Heart right ventricle (tissue), 16 donors: ENCODE results near the gene SPARCL1. TPM values are rescaled to one million over a fixed set of nuclear protein-coding genes. Genes with fewer than 3 reads are reported as not detected.
"Not testable (repeated sequence)": the region's sequence is repeated elsewhere in the genome, so short reads cannot be mapped to it uniquely, and the experiment has no call there.

ENCODE experiments used
- ATAC-seq, 8 donors: fragments of 200-7000 bp; cut with Tn5 transposase; one replicate each; pipeline ENCODE4 v1.9.1; 2020; ENCODE audit warnings: mild to moderate bottlenecking in 8 of 8, moderate library complexity in 8 of 8, moderate number of reproducible peaks in 1 of 8
- DNase-seq, 2 donors: peaks; one replicate each; pipeline ENCODE4 v3.0.0-alpha.2; 2020
- H3K27ac ChIP-seq, 10 donors: fragments of 200-600 bp; sonication (generic) in 2 of 10; one replicate each; pipeline versions ENCODE4 v1.5.0 to v1.8.0; 2020 to 2022; ENCODE audit warnings: mild to moderate bottlenecking in 3 of 10
- H3K27me3 ChIP-seq, 7 donors: fragments of 200-600 bp; one replicate each; pipeline ENCODE4 v1.8.0; 2021 to 2022; ENCODE audit warnings: mild to moderate bottlenecking in 2 of 7
- H3K36me3 ChIP-seq, 9 donors: fragments of 200-600 bp; sonication (generic) in 1 of 9; one replicate each; pipeline versions ENCODE4 v1.5.0 to v1.8.0; 2020 to 2022; ENCODE audit warnings: mild to moderate bottlenecking in 2 of 9
- H3K4me1 ChIP-seq, 9 donors: fragments of 200-600 bp; sonication (generic) in 1 of 9; one replicate each; pipeline versions ENCODE4 v1.5.0 to v1.8.0; 2020 to 2022; ENCODE audit warnings: mild to moderate bottlenecking in 4 of 9
- H3K4me3 ChIP-seq, 10 donors: fragments of 200-600 bp; sonication (generic) in 2 of 10; one replicate each; pipeline versions ENCODE4 v1.5.0 to v1.8.0; 2020 to 2022; ENCODE audit warnings: mild to moderate bottlenecking in 7 of 10, moderate library complexity in 2 of 10
- H3K9me3 ChIP-seq, 11 donors: fragments of 200-600 bp in 10 of 11; sonication (generic) in 2 of 11; one replicate each; pipeline versions ENCODE4 v1.5.0 to v1.8.0; 2013 to 2022; ENCODE audit warnings: mild to moderate bottlenecking in 2 of 11, control low read depth in 1 of 11, moderate library complexity in 1 of 11
- WGBS, 2 donors: extraction: QIAGEN DNeasy Blood & Tissue Kit; methylation state at CpG; one replicate each; pipeline ENCODE4 v1.1.7; 2013; ENCODE audit warnings: inconsistent platforms in 1 of 2; 5-methylcytosine and 5-hydroxymethylcytosine counted together
- intact Hi-C, 10 donors: fragments of 100-400 bp; cut with DNase I; formaldehyde crosslinking; loops; one replicate each; pipeline versions ENCODE4 v1.11.1 to v1.14.2; 2022
- polyA plus RNA-seq, 2 donors: library from polyadenylated mRNA; stranded (reverse); fragments of 200-250 nt; gene quantifications; one replicate each; pipeline ENCODE4 v1.2.3, GENCODE V29; 2013
- total RNA-seq, 10 donors: library from RNA; stranded (reverse); fragmentation: NEBNext Ultra II Directional in 3 of 10; extraction: Animal tissue kit (Norgen Biotek cat#: 25700) in 3 of 10; gene quantifications; one replicate each; pipeline versions ENCODE4 v1.2.1 to v1.2.4, GENCODE V29; 2021 to 2023
- TF ChIP-seq, protein P1 (sequence below), 9 donors: fragments of 200-600 bp; sonication (generic) in 2 of 9; IDR thresholded peaks; one replicate each; pipeline versions ENCODE4 v1.5.0 to v1.8.0; 2021 to 2022; ENCODE audit warnings: antibody characterized with exemption in 9 of 9, mild to moderate bottlenecking in 5 of 9, moderate library complexity in 1 of 9
- donor health status: Arrhythmogenic right ventricular cardiomyopathy.
- donor health status: ischemic (EF 13 %, LVEDD 7.1; RV severe dilation, severe dysfunction).
- donor health status: healthy with polysubstance abuse.
- donor health status: DM: no; HTN: yes; CAD: no.
- donor health status: DM: no; HTN: no; CAD: no.
- donor health status: ischemic (EF 25% LVEDD 6.9; RV normal size, moderate dysfunction).
- donor health status: ischemic (EF 25% LVEDD 5.7; RV mildly dilated, moderate dysfunction).
- donor health status: healthy.
- donor health status: DM: yes; HTN: yes; CAD: no.
- donor health status: Ischemic cardiomyopathy.
- donor health status: ischemic (EF 35%, LVEDD 5.7; RV mildly dilated, moderate dysfunction).
- donor health status: nonischemic (EF 11% LVEDD 7.7; RV severe dilation, severe dysfunction).
- donor health status: DM: yes; HTN: yes; CAD: no.
- donor health status: PGD.
- donor health status: ischemic (EF 29% LVEDD 5.4; RV normal size, mild dysfunction).
- donor health status: nonischemic (EF 23%, LVEDD 6.1; RV moderate dilation, normal function).

Gene SPARCL1
- total and polyA plus RNA-seq, 12 donors = 131 to 553 (median 232) TPM

DNA sequence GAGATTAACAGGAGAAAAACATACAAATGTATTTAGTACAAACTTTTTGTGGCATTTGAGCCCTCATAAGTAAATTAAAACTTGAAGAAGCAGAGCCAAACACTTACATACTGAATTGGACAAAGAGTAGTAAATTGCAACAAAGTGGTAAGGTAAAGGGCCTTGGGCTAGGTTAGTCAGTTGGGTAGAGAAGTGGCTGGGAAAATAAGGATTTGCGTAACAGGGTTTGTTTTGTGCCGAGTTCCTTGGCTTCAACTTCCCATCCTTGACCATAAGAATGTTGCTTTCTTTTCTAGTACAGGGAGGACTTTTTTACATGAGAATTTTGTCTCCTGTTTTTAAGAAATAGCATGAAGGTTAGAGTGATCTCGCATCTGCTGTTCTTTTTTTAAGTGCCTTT is 45.8 kb upstream of the SPARCL1 start:
- no peak overlapping the region for H3K27ac ChIP-seq
- H3K27me3 ChIP-seq = no peaks in the 10 kb centered on the region
- 82 to 92% methylated on average over 3 of the region's 3 CpGs for WGBS, 2 donors
- H3K36me3 ChIP-seq = no peaks in the 10 kb centered on the region
- H3K9me3 ChIP-seq = peaks cover 0 to 5% (median 0%) of the 10 kb centered on the region in 11 donors
- intact Hi-C loops = no loop called here
- ATAC-seq (no peak), DNase-seq (no peak)
- H3K4me3 ChIP-seq = no peak overlapping the region
- TF ChIP-seq, protein P1, sequence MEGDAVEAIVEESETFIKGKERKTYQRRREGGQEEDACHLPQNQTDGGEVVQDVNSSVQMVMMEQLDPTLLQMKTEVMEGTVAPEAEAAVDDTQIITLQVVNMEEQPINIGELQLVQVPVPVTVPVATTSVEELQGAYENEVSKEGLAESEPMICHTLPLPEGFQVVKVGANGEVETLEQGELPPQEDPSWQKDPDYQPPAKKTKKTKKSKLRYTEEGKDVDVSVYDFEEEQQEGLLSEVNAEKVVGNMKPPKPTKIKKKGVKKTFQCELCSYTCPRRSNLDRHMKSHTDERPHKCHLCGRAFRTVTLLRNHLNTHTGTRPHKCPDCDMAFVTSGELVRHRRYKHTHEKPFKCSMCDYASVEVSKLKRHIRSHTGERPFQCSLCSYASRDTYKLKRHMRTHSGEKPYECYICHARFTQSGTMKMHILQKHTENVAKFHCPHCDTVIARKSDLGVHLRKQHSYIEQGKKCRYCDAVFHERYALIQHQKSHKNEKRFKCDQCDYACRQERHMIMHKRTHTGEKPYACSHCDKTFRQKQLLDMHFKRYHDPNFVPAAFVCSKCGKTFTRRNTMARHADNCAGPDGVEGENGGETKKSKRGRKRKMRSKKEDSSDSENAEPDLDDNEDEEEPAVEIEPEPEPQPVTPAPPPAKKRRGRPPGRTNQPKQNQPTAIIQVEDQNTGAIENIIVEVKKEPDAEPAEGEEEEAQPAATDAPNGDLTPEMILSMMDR (IDR thresholded peaks at IDR 0.05) = no peak
- no peaks in the 10 kb centered on the region for H3K4me1 ChIP-seq

DNA sequence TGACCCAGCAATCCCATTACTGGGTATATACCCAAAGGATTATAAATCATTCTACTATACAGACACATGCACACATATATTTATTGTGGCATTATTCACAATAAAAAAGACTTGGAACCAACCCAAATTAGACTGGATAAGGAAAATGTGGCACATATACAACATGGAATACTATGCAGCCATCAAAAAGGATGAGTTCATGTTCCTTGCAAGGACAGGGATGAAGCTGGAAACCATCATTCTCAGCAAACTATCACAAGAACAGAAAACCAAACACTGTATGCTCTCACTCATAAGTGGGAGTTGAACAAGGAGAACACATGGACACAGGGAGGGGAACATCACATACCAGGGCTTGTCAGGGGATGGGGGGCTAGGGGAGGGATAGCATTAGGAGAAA is 45.2 kb upstream of the SPARCL1 start:
- not testable (repeated sequence) for H3K27ac ChIP-seq

DNA sequence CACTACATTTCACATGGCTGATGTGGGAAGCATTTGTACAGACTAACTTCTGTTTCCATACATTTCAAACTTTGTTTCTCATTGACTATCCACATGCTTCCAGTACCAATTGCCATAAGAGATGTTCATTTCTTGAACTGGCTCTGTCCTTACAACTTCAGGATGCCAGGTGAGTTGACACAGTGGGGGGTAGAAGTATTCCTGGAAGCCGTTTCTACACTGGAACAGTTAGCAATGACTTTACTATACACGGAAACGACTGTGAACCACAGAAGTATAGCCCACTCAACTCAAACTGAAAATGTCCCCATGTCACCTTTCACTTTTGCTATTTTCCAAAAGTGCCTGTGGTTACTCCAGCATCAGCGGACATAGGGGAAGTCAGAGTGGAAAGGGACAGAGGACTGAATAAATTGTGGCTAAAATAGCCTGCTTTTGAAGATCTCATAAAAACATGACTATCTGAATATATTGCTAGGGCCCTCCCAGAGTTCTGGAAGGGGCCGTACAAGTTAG is 41.2 kb upstream of the SPARCL1 start:
- Histone ChIP-seq H3K9me3 (peaks cover 0 to 5% (median 0%) of the 10 kb centered on the region in 11 donors), H3K27me3 (no peaks in the 10 kb centered on the region), H3K27ac (no peak overlapping the region), H3K36me3 (no peaks in the 10 kb centered on the region), H3K4me3 (no peak overlapping the region), H3K4me1 (no peaks in the 10 kb centered on the region)
- TF ChIP-seq, protein P1 (IDR thresholded peaks at IDR 0.05) = no peak
- intact Hi-C loops = no loop called here
- ATAC-seq (no peak), DNase-seq (no peak)
- 81 to 93% methylated on average over 5 of the region's 5 CpGs for WGBS, 2 donors

More for the DNA sequence above, 45.2 kb upstream of the SPARCL1 start:
- H3K4me1 ChIP-seq, H3K9me3 ChIP-seq, H3K27me3 ChIP-seq, H3K4me3 ChIP-seq, ATAC-seq, intact Hi-C loops, DNase-seq, H3K36me3 ChIP-seq: not testable (repeated sequence)

DNA sequence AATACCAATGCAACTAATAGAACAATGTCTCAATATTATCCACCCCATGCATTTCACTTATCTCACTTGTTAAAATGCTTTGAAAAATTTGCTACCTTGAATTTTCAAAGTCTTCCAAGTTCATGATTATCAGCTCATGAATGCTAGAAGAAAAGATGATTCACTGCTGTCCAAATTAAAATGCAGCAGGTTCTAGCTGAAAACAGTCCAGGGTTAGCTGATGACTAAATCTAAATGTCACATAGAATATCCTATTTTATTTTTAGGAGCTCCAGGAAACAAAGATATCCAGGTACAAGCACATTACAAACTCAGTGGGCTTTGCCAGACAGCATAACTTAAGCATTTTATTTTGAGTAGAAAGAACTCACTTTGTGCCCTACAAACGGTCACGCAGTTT is 38.0 kb upstream of the SPARCL1 start:
- 86 to 87% methylated on average over 2 of the region's 2 CpGs for WGBS, 2 donors
- no peaks in the 10 kb centered on the region for H3K36me3 ChIP-seq
- no peaks in the 10 kb centered on the region for H3K4me1 ChIP-seq
- no peaks in the 10 kb centered on the region for H3K27me3 ChIP-seq
- H3K27ac ChIP-seq = no peak overlapping the region
- no peak for ATAC-seq
- no peaks in the 10 kb centered on the region for H3K9me3 ChIP-seq
- intact Hi-C loops = no loop called here
- TF ChIP-seq, protein P1 (IDR thresholded peaks at IDR 0.05) = no peak
- no peak for DNase-seq
- no peak overlapping the region for H3K4me3 ChIP-seq

DNA sequence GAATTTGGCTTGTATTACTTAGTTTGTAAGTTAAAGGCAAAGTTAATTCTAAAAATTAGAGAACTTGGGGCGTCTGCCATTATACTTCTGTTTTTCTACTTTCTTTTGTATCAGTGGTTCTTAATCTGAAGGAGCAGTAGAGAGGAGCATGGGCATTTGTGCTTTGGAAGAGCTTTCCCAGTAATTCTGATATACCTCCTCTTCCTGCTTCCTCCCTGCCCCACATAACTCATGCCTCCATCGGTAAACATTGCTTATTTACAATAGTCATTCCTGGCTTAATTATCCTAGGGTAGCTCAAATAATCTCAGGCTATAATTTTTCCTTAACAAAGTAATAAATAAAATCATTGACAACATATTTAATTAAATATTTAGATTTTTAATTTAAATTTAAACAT is 37.1 kb upstream of the SPARCL1 start:
- Histone ChIP-seq H3K4me3 (no peak overlapping the region), H3K9me3 (no peaks in the 10 kb centered on the region), H3K4me1 (no peaks in the 10 kb centered on the region), H3K36me3 (no peaks in the 10 kb centered on the region), H3K27me3 (no peaks in the 10 kb centered on the region), H3K27ac (no peak overlapping the region)
- no peak for ATAC-seq
- TF ChIP-seq, protein P1 (IDR thresholded peaks at IDR 0.05) = no peak
- WGBS, 2 donors = 62 to 65% methylated on average over 2 of the region's 2 CpGs
- DNase-seq = no peak
- intact Hi-C loops = no loop called here
